IPS-18c (cell line): ENCODE data around the gene COA6.
"Not testable (repeated sequence)": the region's sequence is repeated elsewhere in the genome, so short reads cannot be mapped to it uniquely, and the experiment has no call there.

Experiments used
- H3K4me3 ChIP-seq: 2 replicates; pipeline ENCODE4 v1.7.0; 2013; ENCODE audit warnings: low read depth, mild to moderate bottlenecking, low read length, moderate library complexity; ENCODE audit not compliant: insufficient read depth
- H3K9me3 ChIP-seq: one replicate; pipeline ENCODE4 v1.6.1; 2013; ENCODE audit warnings: mild to moderate bottlenecking, low read length, moderate library complexity; ENCODE audit not compliant: control insufficient read depth, insufficient read depth

Gene COA6

GRCh38 chr1:234361102-234361603 is 12.1 kb upstream of the COA6 start:
- H3K9me3 ChIP-seq = no peaks in the 10 kb centered on the region
- no peak overlapping the region for H3K4me3 ChIP-seq

GRCh38 chr1:234362558-234362957 is 10.7 kb upstream of the COA6 start:
- H3K4me3 ChIP-seq = no peak overlapping the region
- H3K9me3 ChIP-seq = no peaks in the 10 kb centered on the region

GRCh38 chr1:234368320-234369032 is 4.8 kb upstream of the COA6 start:
- H3K9me3 ChIP-seq = no peaks in the 10 kb centered on the region
- H3K4me3 ChIP-seq = no peak overlapping the region

- Histone ChIP-seq H3K9me3 (no peaks in the 10 kb centered on the region), H3K4me3 (no peak overlapping the region)
Measured at GRCh38 chr1:234369033-234369430, 4.2 kb upstream of the COA6 start.

- Histone ChIP-seq H3K4me3 (no peak overlapping the region), H3K9me3 (no peaks in the 10 kb centered on the region)
Measured at GRCh38 chr1:234369784-234370183, 3.5 kb upstream of the COA6 start.

- H3K4me3 ChIP-seq = no peak overlapping the region
- no peaks in the 10 kb centered on the region for H3K9me3 ChIP-seq
Measured at GRCh38 chr1:234371414-234371813, 1.8 kb upstream of the COA6 start.

GRCh38 chr1:234372011-234372757 is 1.1 kb upstream of the COA6 start:
- Histone ChIP-seq H3K9me3 (no peaks in the 10 kb centered on the region), H3K4me3 (no peak overlapping the region)

GRCh38 chr1:234373959-234374254 is 651 bp downstream of the COA6 start:
- Histone ChIP-seq H3K4me3 (peak overlapping the region; percentile 94), H3K9me3 (no peaks in the 10 kb centered on the region)

GRCh38 chr1:234375672-234376071 is 2.4 kb downstream of the COA6 start:
- Histone ChIP-seq H3K9me3 (no peaks in the 10 kb centered on the region), H3K4me3 (no peak overlapping the region; the same call in 1 of the 2 replicates)

- H3K9me3 ChIP-seq, H3K4me3 ChIP-seq: not testable (repeated sequence)
Measured at GRCh38 chr1:234379591-234380109, 6.4 kb downstream of the COA6 start.

GRCh38 chr1:234381699-234382555 is 8.7 kb downstream of the COA6 start:
- Histone ChIP-seq H3K9me3 (no peaks in the 10 kb centered on the region), H3K4me3 (no peak overlapping the region)

GRCh38 chr1:234386122-234386521 is 12.9 kb downstream of the COA6 start:
- H3K4me3 ChIP-seq = no peak overlapping the region
- no peaks in the 10 kb centered on the region for H3K9me3 ChIP-seq

GRCh38 chr1:234388094-234388493 is 14.8 kb downstream of the COA6 start:
- no peaks in the 10 kb centered on the region for H3K9me3 ChIP-seq

GRCh38 chr1:234393190-234393589 is 19.9 kb downstream of the COA6 start:
- Histone ChIP-seq H3K4me3 (no peak overlapping the region), H3K9me3 (no peaks in the 10 kb centered on the region)

More at GRCh38 chr1:234388094-234388493, 14.8 kb downstream of the COA6 start:
- no peak overlapping the region for H3K4me3 ChIP-seq

- Histone ChIP-seq H3K4me3 (no peak overlapping the region), H3K9me3 (no peaks in the 10 kb centered on the region)
Measured at GRCh38 chr1:234395297-234395696, 22.0 kb downstream of the COA6 start.

- Histone ChIP-seq H3K9me3 (no peaks in the 10 kb centered on the region), H3K4me3 (no peak overlapping the region)
Measured at GRCh38 chr1:234396092-234396491, 22.8 kb downstream of the COA6 start.

GRCh38 chr1:234396871-234397270 is 23.6 kb downstream of the COA6 start:
- H3K9me3 ChIP-seq = no peaks in the 10 kb centered on the region
- H3K4me3 ChIP-seq = no peak overlapping the region
